Aorta (tissue), 5 donors: ENCODE results near the gene PDE4B. TPM values are rescaled to one million over a fixed set of nuclear protein-coding genes. Genes with fewer than 3 reads are reported as not detected.

Experiments
- ATAC-seq: fragments of 200-7000 bp; cut with Tn5 transposase; one replicate; pipeline ENCODE4 v1.9.1; 2022; ENCODE audit warnings: moderate library complexity; ENCODE audit not compliant: low FRiP score
- DNase-seq, 2 donors: peaks; one replicate each; pipeline ENCODE4 v3.0.0-alpha.2; 2020
- H3K27ac ChIP-seq, 2 donors: one replicate each; pipeline ENCODE4 v1.5.1; 2013; ENCODE audit warnings: low read length in 2 of 2, mild to moderate bottlenecking in 2 of 2, moderate library complexity in 2 of 2, control low read depth in 1 of 2, inconsistent platforms in 1 of 2, low read depth in 1 of 2
- H3K27me3 ChIP-seq, 2 donors: one replicate each; pipeline ENCODE4 v1.6.1; 2013; ENCODE audit warnings: control low read depth in 1 of 2, low read length in 1 of 2, mild to moderate bottlenecking in 1 of 2, moderate library complexity in 1 of 2; ENCODE audit not compliant: insufficient read depth in 2 of 2, control insufficient read depth in 1 of 2
- H3K36me3 ChIP-seq, 2 donors: one replicate each; pipeline ENCODE4 v1.6.1; 2013; ENCODE audit warnings: control low read depth in 1 of 2, low read length in 1 of 2, mild to moderate bottlenecking in 1 of 2; ENCODE audit not compliant: insufficient read depth in 2 of 2, control insufficient read depth in 1 of 2
- H3K4me1 ChIP-seq, 2 donors: one replicate each; pipeline ENCODE4 v1.6.1; 2013; ENCODE audit warnings: low read length in 2 of 2, control low read depth in 1 of 2, mild to moderate bottlenecking in 1 of 2, moderate library complexity in 1 of 2; ENCODE audit not compliant: insufficient read depth in 2 of 2, control insufficient read depth in 1 of 2
- H3K4me3 ChIP-seq, 2 donors: one replicate each; pipeline ENCODE4 v1.5.1; 2013; ENCODE audit warnings: low read length in 2 of 2, control low read depth in 1 of 2, mild to moderate bottlenecking in 1 of 2
- H3K9me3 ChIP-seq: one replicate; pipeline ENCODE4 v1.6.1; 2013; ENCODE audit warnings: mild to moderate bottlenecking, low read length; ENCODE audit not compliant: control insufficient read depth
- WGBS, 2 donors: extraction: QIAGEN DNeasy Blood & Tissue Kit; methylation state at CpG; one replicate each; pipeline ENCODE4 v1.1.7; 2013; 5-methylcytosine and 5-hydroxymethylcytosine counted together
- intact Hi-C, 2 donors: fragments of 100-400 bp; cut with DNase I; formaldehyde crosslinking; loops; one replicate each; pipeline versions ENCODE4 v1.14.2 to v1.15.0; 2022
- polyA plus RNA-seq, 2 donors: library from polyadenylated mRNA; stranded (reverse); fragments of 200-250 nt; gene quantifications; one replicate each; pipeline ENCODE4 v1.2.3, GENCODE V29; 2013
- total RNA-seq, 2 donors: library from RNA; stranded (reverse); fragmentation: NEBNext Ultra II Directional; extraction: Animal tissue kit (Norgen Biotek cat#: 25700); gene quantifications; one replicate each; pipeline ENCODE4 v1.2.1, GENCODE V29; 2021
- donor health status: healthy with polysubstance abuse.
- donor health status: Bipolar disorder and iron deficiency.
- donor health status: DM: no; HTN: no; CAD: no.
- donor health status: DM: no; HTN: no; CAD: no.
- donor health status: DM: yes; HTN: yes; CAD: no.

Gene PDE4B
- total and polyA plus RNA-seq, 4 donors: 4.8 to 24.5 (median 12.5) TPM

GRCh38 chr1:66296951-66297350, 504.3 kb downstream of the PDE4B start:
- Histone ChIP-seq H3K9me3 (no peaks in the 10 kb centered on the region), H3K27ac (no peak overlapping the region), H3K4me3 (no peak overlapping the region), H3K36me3 (no peaks in the 10 kb centered on the region), H3K4me1 (no peaks in the 10 kb centered on the region), H3K27me3 (no peaks in the 10 kb centered on the region)
- WGBS, 2 donors: 92 to 93% methylated on average over 6 of the region's 6 CpGs
- intact Hi-C loops: no loop called here
- no peak for DNase-seq
- no peak for ATAC-seq

GRCh38 chr1:66298464-66298863, 505.8 kb downstream of the PDE4B start:
- DNase-seq: no peak
- intact Hi-C loops: no loop called here
- H3K4me1 ChIP-seq: no peaks in the 10 kb centered on the region
- WGBS, 2 donors: 82 to 97% methylated on average over 1 of the region's 1 CpG
- no peak overlapping the region for H3K27ac ChIP-seq
- H3K36me3 ChIP-seq: no peaks in the 10 kb centered on the region
- no peak for ATAC-seq
- H3K27me3 ChIP-seq: no peaks in the 10 kb centered on the region
- H3K4me3 ChIP-seq: no peak overlapping the region
- no peaks in the 10 kb centered on the region for H3K9me3 ChIP-seq

- H3K27me3 ChIP-seq: no peaks in the 10 kb centered on the region
- 64 to 72% methylated on average over 7 of the region's 7 CpGs for WGBS, 2 donors
- H3K36me3 ChIP-seq: no peaks in the 10 kb centered on the region
- no peaks in the 10 kb centered on the region for H3K9me3 ChIP-seq
- intact Hi-C loops: no loop called here
- ATAC-seq (peak; percentile 82), DNase-seq (no peak)
- no peak overlapping the region for H3K27ac ChIP-seq
- H3K4me1 ChIP-seq: no peaks in the 10 kb centered on the region
- no peak overlapping the region for H3K4me3 ChIP-seq
Observed at GRCh38 chr1:66300280-66300971, 507.7 kb downstream of the PDE4B start.

GRCh38 chr1:66300972-66301451, 508.3 kb downstream of the PDE4B start:
- no peak for DNase-seq
- no peaks in the 10 kb centered on the region for H3K4me1 ChIP-seq
- WGBS, 2 donors: 52 to 54% methylated on average over 4 of the region's 4 CpGs
- intact Hi-C loops: no loop called here
- no peak overlapping the region for H3K4me3 ChIP-seq
- no peaks in the 10 kb centered on the region for H3K9me3 ChIP-seq
- H3K27ac ChIP-seq: no peak overlapping the region
- H3K27me3 ChIP-seq: no peaks in the 10 kb centered on the region
- H3K36me3 ChIP-seq: no peaks in the 10 kb centered on the region
- ATAC-seq: peak; percentile 67

- Histone ChIP-seq H3K36me3 (no peaks in the 10 kb centered on the region), H3K4me1 (no peaks in the 10 kb centered on the region), H3K4me3 (no peak overlapping the region), H3K9me3 (no peaks in the 10 kb centered on the region), H3K27me3 (no peaks in the 10 kb centered on the region), H3K27ac (no peak overlapping the region)
- WGBS, 2 donors: 96 to 100% methylated on average over 3 of the region's 3 CpGs
- intact Hi-C loops: no loop called here
- DNase-seq (no peak), ATAC-seq (no peak)
Observed at GRCh38 chr1:66302184-66302742, 509.6 kb downstream of the PDE4B start.

- H3K27ac ChIP-seq: no peak overlapping the region
- no peaks in the 10 kb centered on the region for H3K4me1 ChIP-seq
- WGBS, 2 donors: 53 to 54% methylated on average over 1 of the region's 1 CpG
- DNase-seq: no peak
- H3K27me3 ChIP-seq: no peaks in the 10 kb centered on the region
- no peaks in the 10 kb centered on the region for H3K36me3 ChIP-seq
- H3K4me3 ChIP-seq: no peak overlapping the region
- H3K9me3 ChIP-seq: no peaks in the 10 kb centered on the region
- no peak for ATAC-seq
- intact Hi-C loops: no loop called here
Observed at GRCh38 chr1:66302815-66303214, 510.1 kb downstream of the PDE4B start.

- intact Hi-C loops: no loop called here
- no peaks in the 10 kb centered on the region for H3K4me1 ChIP-seq
- H3K4me3 ChIP-seq: no peak overlapping the region
- DNase-seq (no peak), ATAC-seq (no peak)
- H3K27me3 ChIP-seq: no peaks in the 10 kb centered on the region
- 98% methylated on average over 2 of the region's 2 CpGs for WGBS, 2 donors
- H3K27ac ChIP-seq: no peak overlapping the region
- H3K36me3 ChIP-seq: no peaks in the 10 kb centered on the region
- no peaks in the 10 kb centered on the region for H3K9me3 ChIP-seq
Observed at GRCh38 chr1:66303646-66304045, 511.0 kb downstream of the PDE4B start.

GRCh38 chr1:66304128-66304527, 511.4 kb downstream of the PDE4B start:
- 84 to 88% methylated on average over 2 of the region's 2 CpGs for WGBS, 2 donors
- Histone ChIP-seq H3K4me1 (no peaks in the 10 kb centered on the region), H3K36me3 (no peaks in the 10 kb centered on the region), H3K4me3 (no peak overlapping the region), H3K27ac (no peak overlapping the region), H3K9me3 (no peaks in the 10 kb centered on the region), H3K27me3 (no peaks in the 10 kb centered on the region)
- DNase-seq: no peak
- ATAC-seq: no peak
- intact Hi-C loops: no loop called here

- Histone ChIP-seq H3K4me1 (no peaks in the 10 kb centered on the region), H3K4me3 (no peak overlapping the region), H3K9me3 (no peaks in the 10 kb centered on the region), H3K36me3 (no peaks in the 10 kb centered on the region), H3K27me3 (no peaks in the 10 kb centered on the region), H3K27ac (no peak overlapping the region)
- 97% methylated on average over 4 of the region's 4 CpGs for WGBS, 2 donors
- no peak for ATAC-seq
- intact Hi-C loops: no loop called here
- DNase-seq: no peak
Observed at GRCh38 chr1:66305927-66306326, 513.2 kb downstream of the PDE4B start.
